ENCODE results near the gene POU2F1.

- TF ChIP-seq POLR2AphosphoS5 (IDR thresholded peaks at IDR 0.05; ENCODE audit: insufficient read depth, low read depth, low read length), result no peak
- no peak for TF ChIP-seq EZH2 (IDR thresholded peaks at IDR 0.05; ENCODE audit: borderline replicate concordance, low read depth, low read length, severe bottlenecking)
- TF ChIP-seq CTCF (IDR thresholded peaks at IDR 0.05; ENCODE audit: extremely low read depth in 1 of 2, insufficient read depth in 1 of 2, low read depth in 1 of 2, low read length in 2 of 2), result no peak
- TF ChIP-seq POLR2A (IDR thresholded peaks at IDR 0.05; ENCODE audit: low read depth, low read length), result no peak
- TF ChIP-seq JUN (IDR thresholded peaks at IDR 0.05; ENCODE audit: borderline replicate concordance, insufficient read depth, insufficient read length, low read depth), result no peak
- TF ChIP-seq MAX (IDR thresholded peaks at IDR 0.05; ENCODE audit: insufficient read depth, insufficient read length), result no peak
These were observed 168.3 kb downstream of the POU2F1 start for GRCh38 chr1:167388976-167389375.
